Pancreas (tissue), 10 donors: ENCODE data around the gene OCRL. TPM values are rescaled to one million over a fixed set of nuclear protein-coding genes. Genes with fewer than 3 reads are reported as not detected.
"Not testable (repeated sequence)": the region's sequence is repeated elsewhere in the genome, so short reads cannot be mapped to it uniquely, and the experiment has no call there.

ENCODE experiments used
- ATAC-seq, 4 donors: fragments of 200-7000 bp; cut with Tn5 transposase; one replicate each; pipeline versions ENCODE4 v1.8.0 to v1.9.1; 2020; ENCODE audit warnings: mild to moderate bottlenecking in 4 of 4, moderate library complexity in 4 of 4
- DNase-seq, 6 donors: peaks; one replicate each; pipeline ENCODE4 v3.0.0-alpha.2; 2020
- FAIRE-seq: peaks from 2 replicates; lab custom pipeline; 2012; peaks lifted over from hg19 to GRCh38; lab: Jason Lieb, UNC
- H3K27ac ChIP-seq, 4 donors: fragments of 200-600 bp; sonication (generic); 1 replicate in 3 of 4; 2 replicates in 1 of 4; pipeline versions ENCODE4 v1.5.0 to v1.8.0; 2020
- H3K27me3 ChIP-seq, 4 donors: fragments of 200-600 bp; one replicate each; pipeline ENCODE4 v1.8.0; 2021
- H3K36me3 ChIP-seq, 3 donors: fragments of 200-600 bp; sonication (generic) in 1 of 3; one replicate each; pipeline versions ENCODE4 v1.5.0 to v1.8.0; 2020 to 2021
- H3K4me1 ChIP-seq, 3 donors: fragments of 200-600 bp; one replicate each; pipeline ENCODE4 v1.8.0; 2021
- H3K4me3 ChIP-seq, 4 donors: fragments of 200-600 bp; sonication (generic) in 2 of 4; one replicate each; pipeline versions ENCODE4 v1.5.0 to v1.8.0; 2020 to 2021
- H3K9me3 ChIP-seq, 4 donors: fragments of 200-600 bp; one replicate each; pipeline ENCODE4 v1.8.0; 2021
- CTCF ChIP-seq, 4 donors: fragments of 200-600 bp; sonication (generic) in 3 of 4; IDR thresholded peaks; one replicate each; pipeline versions ENCODE4 v1.5.0 to v1.8.0; 2021; ENCODE audit warnings: antibody characterized with exemption in 4 of 4
- WGBS, 2 donors: extraction: QIAGEN DNeasy Blood & Tissue Kit; methylation state at CpG; one replicate each; pipeline ENCODE4 v1.1.7; 2013; 5-methylcytosine and 5-hydroxymethylcytosine counted together
- intact Hi-C, 3 donors: fragments of 100-400 bp; cut with DNase I; formaldehyde crosslinking; loops; one replicate each; pipeline versions ENCODE4 v1.11.1 to v1.14.2; 2022
- polyA plus RNA-seq, 2 donors: library from polyadenylated mRNA; stranded (reverse); fragments of 200-250 nt; gene quantifications; one replicate each; pipeline ENCODE4 v1.2.3, GENCODE V29; 2013
- total RNA-seq, 6 donors: library from RNA; stranded (reverse); fragmentation: NEBNext Ultra II Directional in 4 of 6; extraction: Animal tissue kit (Norgen Biotek cat#: 25700) in 4 of 6; gene quantifications; one replicate each; pipeline versions ENCODE4 v1.2.1 to v1.2.4, GENCODE V29; 2021 to 2023
- donor health status: healthy with polysubstance abuse.
- donor health status: DM: no; HTN: no; CAD: no; lungs with moderate emphysema.
- donor health status: DM: no; HTN: no; CAD: no.
- donor health status: control.
- donor health status: control.
- donor health status: Bipolar disorder and iron deficiency.
- donor health status: DM: yes; HTN: yes; CAD: no.
- donor health status: DM: no; HTN: no; CAD: no.
- donor health status: DM: no; HTN: no; CAD: no.
- donor health status: DM: yes; HTN: yes; CAD: no.

OCRL gene
- total and polyA plus RNA-seq, 8 donors = 6.9 to 16.2 (median 9.7) TPM

- no peak for DNase-seq
- H3K27ac ChIP-seq = no peak overlapping the region
- FAIRE-seq = no peak
- 71 to 95% methylated on average over 3 of the region's 3 CpGs for WGBS, 2 donors
- H3K36me3 ChIP-seq = no peaks in the 10 kb centered on the region
- no peak overlapping the region for H3K4me3 ChIP-seq
- no peaks in the 10 kb centered on the region for H3K27me3 ChIP-seq
- no peaks in the 10 kb centered on the region for H3K9me3 ChIP-seq
- TF ChIP-seq CTCF (IDR thresholded peaks at IDR 0.05) = no peak
- H3K4me1 ChIP-seq = no peaks in the 10 kb centered on the region
- intact Hi-C loops = no loop called here
- no peak for ATAC-seq
These were observed 28.3 kb downstream of the OCRL start for GRCh38 chrX:129568349-129568748.

- no peak for FAIRE-seq
- H3K4me3 ChIP-seq = no peak overlapping the region
- H3K4me1 ChIP-seq = no peaks in the 10 kb centered on the region
- 60 to 79% methylated on average over 2 of the region's 2 CpGs for WGBS, 2 donors
- ATAC-seq = no peak
- no peaks in the 10 kb centered on the region for H3K36me3 ChIP-seq
- no peaks in the 10 kb centered on the region for H3K9me3 ChIP-seq
- H3K27me3 ChIP-seq = peaks cover 0 to 5% (median 0%) of the 10 kb centered on the region in 4 donors
- no peak for TF ChIP-seq CTCF (IDR thresholded peaks at IDR 0.05)
- intact Hi-C loops = no loop called here
- DNase-seq = no peak
- H3K27ac ChIP-seq = no peak overlapping the region
These were observed 32.4 kb downstream of the OCRL start for GRCh38 chrX:129572422-129572821.

GRCh38 chrX:129573652-129574051 is 33.6 kb downstream of the OCRL start:
- intact Hi-C loops, DNase-seq, H3K27me3 ChIP-seq, ATAC-seq, H3K4me1 ChIP-seq, FAIRE-seq, H3K36me3 ChIP-seq, H3K27ac ChIP-seq, H3K9me3 ChIP-seq, H3K4me3 ChIP-seq: not testable (repeated sequence)
- 86 to 99% methylated on average over 4 of the region's 4 CpGs for WGBS, 2 donors

- peak; percentile 29 for FAIRE-seq
- 70 to 78% methylated on average over 2 of the region's 2 CpGs for WGBS, 2 donors
- Histone ChIP-seq H3K4me3 (no peak overlapping the region), H3K27ac (no peak overlapping the region), H3K27me3 (peaks cover 0 to 5% (median 0%) of the 10 kb centered on the region in 4 donors), H3K9me3 (no peaks in the 10 kb centered on the region), H3K4me1 (no peaks in the 10 kb centered on the region), H3K36me3 (no peaks in the 10 kb centered on the region)
- intact Hi-C loops = no loop called here
- ATAC-seq = no peak
- TF ChIP-seq CTCF (IDR thresholded peaks at IDR 0.05) = no peak
- DNase-seq = no peak
These were observed 34.2 kb downstream of the OCRL start for GRCh38 chrX:129574214-129574613.

- FAIRE-seq (no peak), ATAC-seq (no peak), DNase-seq (no peak)
- peaks cover 0 to 5% (median 0%) of the 10 kb centered on the region in 4 donors for H3K27me3 ChIP-seq
- intact Hi-C loops = no loop called here
- no peaks in the 10 kb centered on the region for H3K4me1 ChIP-seq
- no peaks in the 10 kb centered on the region for H3K36me3 ChIP-seq
- 58 to 77% methylated on average over 3 of the region's 3 CpGs for WGBS, 2 donors
- no peak for TF ChIP-seq CTCF (IDR thresholded peaks at IDR 0.05)
- H3K27ac ChIP-seq = no peak overlapping the region
- H3K4me3 ChIP-seq = no peak overlapping the region
- H3K9me3 ChIP-seq = no peaks in the 10 kb centered on the region
These were observed 36.5 kb downstream of the OCRL start for GRCh38 chrX:129576539-129576938.
